ENCODE measurements around the gene EMC10.

DNA sequence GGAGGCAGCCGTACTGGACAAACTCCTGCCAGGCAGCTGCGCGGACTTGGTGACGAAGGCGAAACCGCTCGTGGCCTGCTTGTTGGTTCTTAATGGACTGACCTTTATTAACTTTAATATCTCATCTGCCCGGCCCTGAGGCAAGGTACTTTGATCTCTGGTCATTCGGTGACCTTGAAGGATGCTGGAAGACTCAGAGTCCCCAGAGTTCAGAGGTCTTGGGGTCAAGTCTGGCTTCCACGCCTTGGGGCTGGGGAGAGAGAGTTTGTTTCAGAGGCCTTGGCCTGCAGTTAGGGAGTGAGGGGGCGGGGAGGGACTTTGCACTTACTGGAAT, 9.6 kb upstream of the EMC10 start:
- TF ChIP-seq POLR2A (IDR thresholded peaks at IDR 0.05) = no peak
- TF ChIP-seq, protein P1, sequence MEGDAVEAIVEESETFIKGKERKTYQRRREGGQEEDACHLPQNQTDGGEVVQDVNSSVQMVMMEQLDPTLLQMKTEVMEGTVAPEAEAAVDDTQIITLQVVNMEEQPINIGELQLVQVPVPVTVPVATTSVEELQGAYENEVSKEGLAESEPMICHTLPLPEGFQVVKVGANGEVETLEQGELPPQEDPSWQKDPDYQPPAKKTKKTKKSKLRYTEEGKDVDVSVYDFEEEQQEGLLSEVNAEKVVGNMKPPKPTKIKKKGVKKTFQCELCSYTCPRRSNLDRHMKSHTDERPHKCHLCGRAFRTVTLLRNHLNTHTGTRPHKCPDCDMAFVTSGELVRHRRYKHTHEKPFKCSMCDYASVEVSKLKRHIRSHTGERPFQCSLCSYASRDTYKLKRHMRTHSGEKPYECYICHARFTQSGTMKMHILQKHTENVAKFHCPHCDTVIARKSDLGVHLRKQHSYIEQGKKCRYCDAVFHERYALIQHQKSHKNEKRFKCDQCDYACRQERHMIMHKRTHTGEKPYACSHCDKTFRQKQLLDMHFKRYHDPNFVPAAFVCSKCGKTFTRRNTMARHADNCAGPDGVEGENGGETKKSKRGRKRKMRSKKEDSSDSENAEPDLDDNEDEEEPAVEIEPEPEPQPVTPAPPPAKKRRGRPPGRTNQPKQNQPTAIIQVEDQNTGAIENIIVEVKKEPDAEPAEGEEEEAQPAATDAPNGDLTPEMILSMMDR (IDR thresholded peaks at IDR 0.05) = no peak
- no peak for TF ChIP-seq POLR2AphosphoS5 (IDR thresholded peaks at IDR 0.05)

Measured in stomach (tissue), 4 donors.